GM12873 (cell line): ENCODE data around the gene CAMTA1.

Experiments used
- CTCF ChIP-seq: IDR thresholded peaks from 2 replicates; pipeline ENCODE4 v1.5.1; 2012; ENCODE audit warnings: low read depth, mild to moderate bottlenecking, moderate library complexity, low read length, control low read depth; ENCODE audit not compliant: insufficient read depth; ENCODE audit errors: missing control alignments

Gene CAMTA1

GRCh38 chr1:6774381-6774780, 10.9 kb upstream of the CAMTA1 start:
- no peak for TF ChIP-seq CTCF

- no peak for TF ChIP-seq CTCF
Observed at GRCh38 chr1:6775261-6776043, 9.8 kb upstream of the CAMTA1 start.

GRCh38 chr1:6776389-6776788, 8.9 kb upstream of the CAMTA1 start:
- no peak for TF ChIP-seq CTCF

DNA sequence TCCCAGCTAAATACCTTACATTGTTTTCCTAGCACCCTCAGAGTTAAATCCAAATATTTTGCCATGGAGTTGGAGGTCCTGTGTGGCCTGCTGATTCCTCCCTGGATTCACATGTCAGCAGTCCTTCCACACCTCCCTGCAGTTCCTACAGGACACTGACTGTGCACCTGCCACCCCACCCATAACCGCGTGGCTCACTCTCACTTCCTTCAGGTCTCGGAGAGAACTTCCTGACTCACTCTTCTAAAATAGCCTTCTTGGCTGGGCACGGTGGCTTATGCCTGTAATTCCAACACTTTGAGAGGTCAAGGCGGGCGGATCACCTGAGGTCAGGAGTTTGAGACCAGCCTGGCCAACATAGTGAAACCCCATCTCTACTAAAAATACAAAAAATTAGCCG, 8.4 kb upstream of the CAMTA1 start:
- TF ChIP-seq CTCF: no peak

GRCh38 chr1:6777813-6778212, 7.4 kb upstream of the CAMTA1 start:
- no peak for TF ChIP-seq CTCF

- TF ChIP-seq CTCF: no peak
Observed at GRCh38 chr1:6779089-6779805, 6.0 kb upstream of the CAMTA1 start.

DNA sequence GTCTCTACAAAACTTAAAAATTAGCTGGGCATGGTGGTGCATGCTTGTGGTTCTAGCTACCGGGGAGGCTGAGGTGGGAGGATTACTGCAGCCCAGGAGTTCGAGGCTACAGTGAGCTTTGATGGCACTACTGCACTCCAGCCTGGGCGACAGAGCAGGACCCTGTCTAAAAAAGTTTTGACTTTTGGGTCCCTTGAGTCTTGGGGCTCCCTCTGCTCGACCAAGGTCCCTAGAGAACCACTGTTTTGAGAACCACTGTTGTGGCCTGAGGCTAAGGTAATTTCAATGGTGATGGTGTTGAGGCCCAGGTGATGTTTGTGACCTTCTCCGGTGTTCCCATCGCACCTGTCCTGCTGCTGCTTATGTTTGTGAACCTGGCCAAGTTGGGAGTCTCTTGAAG, 3.1 kb upstream of the CAMTA1 start:
- TF ChIP-seq CTCF: no peak
